Activated T-helper 17 cell treated with anti-CD3 and anti-CD28 coated beads, Interleukin-2, amount 50 U/mL, for 72 hours (primary cell): ENCODE results near the gene PRELID2. TPM values are rescaled to one million over a fixed set of nuclear protein-coding genes. Genes with fewer than 3 reads are reported as not detected.
A peak's percentile ranks its signal among the peaks of the same experiment; 100 is the strongest.
"Not testable (repeated sequence)": the region's sequence is repeated elsewhere in the genome, so short reads cannot be mapped to it uniquely, and the experiment has no call there.

Source experiments
- ATAC-seq: fragments of 150-1000 bp; cut with Tn5 transposase; replicated peaks from 2 replicates; pipeline ENCODE4 v1.10.0; 2021; ENCODE audit warnings: mild to moderate bottlenecking, moderate library complexity
- H3K27ac Mint-ChIP-seq: one replicate; pipeline ENCODE4 v1.8.0; 2022; ENCODE audit warnings: mixed read lengths
- H3K27me3 Mint-ChIP-seq: one replicate; pipeline ENCODE4 v1.8.0; 2022; ENCODE audit warnings: mixed read lengths
- H3K36me3 Mint-ChIP-seq: one replicate; pipeline ENCODE4 v1.8.0; 2022; ENCODE audit warnings: low read depth, mild to moderate bottlenecking, mixed read lengths
- H3K4me1 Mint-ChIP-seq: one replicate; pipeline ENCODE4 v1.8.0; 2022; ENCODE audit warnings: mixed read lengths
- H3K4me3 Mint-ChIP-seq: one replicate; pipeline ENCODE4 v1.8.0; 2022; ENCODE audit warnings: mild to moderate bottlenecking, mixed read lengths
- H3K9me3 Mint-ChIP-seq: one replicate; pipeline ENCODE4 v1.8.0; 2022; ENCODE audit warnings: mixed read lengths
- total RNA-seq, 2 donors: library from RNA; stranded (reverse); gene quantifications; one replicate each; pipeline ENCODE4 v1.2.3, GENCODE V29; 2022

Gene PRELID2
- 10 to 100 TPM in 1 of 2 donors, 1 to 10 TPM in 1; 7.7 to 29.1 TPM for total RNA-seq

- H3K36me3 Mint-ChIP-seq: no peaks in the 10 kb centered on the region
- H3K4me1 Mint-ChIP-seq: peaks cover 11% of the 10 kb centered on the region
- peak; percentile 87 for ATAC-seq
- peak within 1 kb of the TSS; percentile 45 for H3K27ac Mint-ChIP-seq
- H3K9me3 Mint-ChIP-seq: no peaks in the 10 kb centered on the region
- peaks cover 8% of the 10 kb centered on the region for H3K27me3 Mint-ChIP-seq
- peak within 1 kb of the TSS; percentile 77 for H3K4me3 Mint-ChIP-seq
Observed at GRCh38 chr5:145834917-145835847, at the start of gene PRELID2. Gene PRELID2, minus strand, starts transcription at chr5:145835342. Its CDS starts 91 bp downstream, at chr5:145835251.

- no peak for ATAC-seq
- H3K9me3 Mint-ChIP-seq: peaks cover 5% of the 10 kb centered on the region
- H3K4me3 Mint-ChIP-seq: no peak overlapping the region
Observed at GRCh38 chr5:145874765-145875164, 39.6 kb upstream of the PRELID2 start.

DNA sequence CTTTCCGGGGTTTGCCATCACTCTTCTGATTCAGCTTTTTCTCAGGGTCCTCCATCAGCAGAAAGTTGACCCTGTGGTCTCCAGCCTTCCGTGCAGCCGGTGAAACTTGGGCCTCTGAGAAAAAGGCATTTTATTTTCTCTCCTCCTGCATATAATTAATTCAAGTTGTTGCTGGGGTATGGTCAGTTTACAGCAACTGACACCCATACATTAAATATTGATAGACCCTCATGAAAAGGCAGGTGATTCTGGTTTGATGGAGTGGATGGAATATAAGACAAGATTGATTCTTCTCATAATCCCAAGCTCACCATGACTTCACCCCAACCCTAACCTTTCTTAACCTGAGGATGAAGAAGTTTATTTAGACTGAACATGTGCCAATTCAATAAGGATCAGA, 37.8 kb upstream of the PRELID2 start, which contains the start of gene GRXCR2:
GRXCR2 (minus strand) TSS at position 101 of the 400 bp plus-strand sequence; CDS start at position 55, 46 bp downstream.
- no peaks in the 10 kb centered on the region for H3K4me1 Mint-ChIP-seq
- ATAC-seq: no peak
- no peaks in the 10 kb centered on the region for H3K9me3 Mint-ChIP-seq
- peaks cover 21% of the 10 kb centered on the region for H3K27me3 Mint-ChIP-seq
- H3K36me3 Mint-ChIP-seq: no peaks in the 10 kb centered on the region
- no peak within 1 kb of the TSS for H3K27ac Mint-ChIP-seq
- H3K4me3 Mint-ChIP-seq: no peak within 1 kb of the TSS

More at GRCh38 chr5:145874765-145875164, 39.6 kb upstream of the PRELID2 start:
- Mint-ChIP-seq H3K27me3 (peaks cover 22% of the 10 kb centered on the region), H3K4me1 (no peaks in the 10 kb centered on the region), H3K36me3 (no peaks in the 10 kb centered on the region), H3K27ac (no peak overlapping the region)

GRCh38 chr5:145872486-145872885, 37.3 kb upstream of the PRELID2 start:
- Mint-ChIP-seq H3K9me3 (no peaks in the 10 kb centered on the region), H3K4me1 (no peaks in the 10 kb centered on the region), H3K4me3 (no peak overlapping the region), H3K27ac (no peak overlapping the region), H3K27me3 (peaks cover 21% of the 10 kb centered on the region), H3K36me3 (no peaks in the 10 kb centered on the region)
- ATAC-seq: no peak

- Mint-ChIP-seq H3K4me3 (no peak overlapping the region), H3K27me3 (peaks cover 22% of the 10 kb centered on the region), H3K27ac (no peak overlapping the region), H3K36me3 (no peaks in the 10 kb centered on the region), H3K4me1 (no peaks in the 10 kb centered on the region), H3K9me3 (no peaks in the 10 kb centered on the region)
- ATAC-seq: no peak
Observed at GRCh38 chr5:145869753-145870152, 34.6 kb upstream of the PRELID2 start.

- ATAC-seq: no peak
- Mint-ChIP-seq H3K4me3 (no peak overlapping the region), H3K9me3 (no peaks in the 10 kb centered on the region), H3K36me3 (no peaks in the 10 kb centered on the region), H3K27me3 (peaks cover 23% of the 10 kb centered on the region), H3K4me1 (no peaks in the 10 kb centered on the region), H3K27ac (no peak overlapping the region)
Observed at GRCh38 chr5:145867806-145868205, 32.7 kb upstream of the PRELID2 start.

- peaks cover 31% of the 10 kb centered on the region for H3K27me3 Mint-ChIP-seq
- H3K27ac Mint-ChIP-seq, H3K36me3 Mint-ChIP-seq, H3K4me3 Mint-ChIP-seq, H3K9me3 Mint-ChIP-seq, H3K4me1 Mint-ChIP-seq: not testable (repeated sequence)
- ATAC-seq: peak; percentile 44
Observed at GRCh38 chr5:145864432-145864831, 29.3 kb upstream of the PRELID2 start.

GRCh38 chr5:145863003-145863402, 27.9 kb upstream of the PRELID2 start:
- ATAC-seq: no peak
- H3K27me3 Mint-ChIP-seq: peaks cover 31% of the 10 kb centered on the region
- no peak overlapping the region for H3K27ac Mint-ChIP-seq
- no peaks in the 10 kb centered on the region for H3K36me3 Mint-ChIP-seq
- no peak overlapping the region for H3K4me3 Mint-ChIP-seq
- no peaks in the 10 kb centered on the region for H3K4me1 Mint-ChIP-seq
- no peaks in the 10 kb centered on the region for H3K9me3 Mint-ChIP-seq

- Mint-ChIP-seq H3K4me1 (no peaks in the 10 kb centered on the region), H3K9me3 (no peaks in the 10 kb centered on the region), H3K27ac (no peak overlapping the region), H3K36me3 (no peaks in the 10 kb centered on the region), H3K27me3 (peaks cover 27% of the 10 kb centered on the region), H3K4me3 (no peak overlapping the region)
- ATAC-seq: no peak
Observed at GRCh38 chr5:145859897-145860296, 24.8 kb upstream of the PRELID2 start.

GRCh38 chr5:145859453-145859852, 24.3 kb upstream of the PRELID2 start:
- no peaks in the 10 kb centered on the region for H3K4me1 Mint-ChIP-seq
- peaks cover 22% of the 10 kb centered on the region for H3K27me3 Mint-ChIP-seq
- H3K27ac Mint-ChIP-seq: no peak overlapping the region
- H3K9me3 Mint-ChIP-seq: no peaks in the 10 kb centered on the region
- no peaks in the 10 kb centered on the region for H3K36me3 Mint-ChIP-seq
- ATAC-seq: no peak
- no peak overlapping the region for H3K4me3 Mint-ChIP-seq

GRCh38 chr5:145858959-145859358, 23.8 kb upstream of the PRELID2 start:
- H3K27me3 Mint-ChIP-seq: peaks cover 17% of the 10 kb centered on the region
- no peaks in the 10 kb centered on the region for H3K36me3 Mint-ChIP-seq
- H3K4me1 Mint-ChIP-seq: no peaks in the 10 kb centered on the region
- no peak for ATAC-seq
- no peak overlapping the region for H3K4me3 Mint-ChIP-seq
- H3K27ac Mint-ChIP-seq: no peak overlapping the region
- H3K9me3 Mint-ChIP-seq: no peaks in the 10 kb centered on the region

DNA sequence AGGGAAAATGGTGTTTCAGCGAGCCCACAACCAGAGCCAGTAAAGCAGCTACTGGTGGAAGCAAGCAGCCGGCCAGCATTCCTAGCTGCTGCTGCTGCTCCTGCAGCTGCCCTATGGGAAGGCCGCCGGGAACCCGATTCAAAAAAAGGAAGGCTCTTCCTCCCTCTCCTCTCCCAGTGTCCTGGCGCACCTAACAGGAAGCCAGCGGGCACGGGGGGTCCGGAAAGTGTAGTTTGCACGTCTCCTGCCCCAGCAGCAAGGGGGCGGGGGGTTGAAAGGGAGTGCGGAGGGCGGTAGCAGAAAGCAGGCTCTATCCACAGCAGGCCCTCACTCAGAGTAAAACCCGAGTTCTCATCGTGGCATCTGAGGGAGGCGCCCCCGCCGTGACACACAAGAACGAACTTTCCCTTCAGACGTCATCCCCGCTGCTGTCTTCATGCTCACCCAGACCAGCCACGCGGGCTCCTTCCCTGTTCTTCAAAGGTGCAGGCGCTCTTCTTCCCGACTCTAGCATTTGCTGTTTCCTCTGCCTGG, 21.2 kb upstream of the PRELID2 start:
- peaks cover 10% of the 10 kb centered on the region for H3K27me3 Mint-ChIP-seq
- no peak overlapping the region for H3K27ac Mint-ChIP-seq
- no peaks in the 10 kb centered on the region for H3K4me1 Mint-ChIP-seq
- ATAC-seq: peak; percentile 84
- H3K9me3 Mint-ChIP-seq: no peaks in the 10 kb centered on the region
- H3K4me3 Mint-ChIP-seq: no peak overlapping the region
- no peaks in the 10 kb centered on the region for H3K36me3 Mint-ChIP-seq

DNA sequence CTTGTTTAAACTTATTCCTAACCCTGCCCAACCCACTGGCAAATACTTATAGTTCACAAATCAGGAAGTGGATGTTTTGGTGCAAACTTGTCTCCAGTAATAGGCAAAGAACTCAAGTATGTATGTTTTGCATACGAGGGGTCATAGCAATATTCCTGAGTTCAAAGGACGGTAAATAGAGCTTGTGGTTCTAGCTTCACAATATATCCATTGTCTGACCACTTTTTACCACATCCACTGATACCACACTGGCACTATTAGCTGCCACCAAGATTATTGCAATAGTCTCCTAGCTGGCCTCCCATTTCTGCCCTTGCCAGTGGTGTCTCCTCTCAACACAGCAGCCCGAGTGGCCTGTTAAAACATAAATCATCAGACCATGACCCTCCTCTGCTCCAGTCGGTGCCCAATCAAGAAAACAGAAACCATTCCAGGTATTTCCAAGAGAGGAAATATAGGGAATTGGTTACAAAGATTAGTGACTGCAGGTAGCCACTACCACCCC, 20.7 kb upstream of the PRELID2 start:
- no peaks in the 10 kb centered on the region for H3K4me1 Mint-ChIP-seq
- no peaks in the 10 kb centered on the region for H3K36me3 Mint-ChIP-seq
- no peak for ATAC-seq
- H3K27ac Mint-ChIP-seq: no peak overlapping the region
- no peaks in the 10 kb centered on the region for H3K9me3 Mint-ChIP-seq
- no peak overlapping the region for H3K4me3 Mint-ChIP-seq
- peaks cover 4% of the 10 kb centered on the region for H3K27me3 Mint-ChIP-seq

DNA sequence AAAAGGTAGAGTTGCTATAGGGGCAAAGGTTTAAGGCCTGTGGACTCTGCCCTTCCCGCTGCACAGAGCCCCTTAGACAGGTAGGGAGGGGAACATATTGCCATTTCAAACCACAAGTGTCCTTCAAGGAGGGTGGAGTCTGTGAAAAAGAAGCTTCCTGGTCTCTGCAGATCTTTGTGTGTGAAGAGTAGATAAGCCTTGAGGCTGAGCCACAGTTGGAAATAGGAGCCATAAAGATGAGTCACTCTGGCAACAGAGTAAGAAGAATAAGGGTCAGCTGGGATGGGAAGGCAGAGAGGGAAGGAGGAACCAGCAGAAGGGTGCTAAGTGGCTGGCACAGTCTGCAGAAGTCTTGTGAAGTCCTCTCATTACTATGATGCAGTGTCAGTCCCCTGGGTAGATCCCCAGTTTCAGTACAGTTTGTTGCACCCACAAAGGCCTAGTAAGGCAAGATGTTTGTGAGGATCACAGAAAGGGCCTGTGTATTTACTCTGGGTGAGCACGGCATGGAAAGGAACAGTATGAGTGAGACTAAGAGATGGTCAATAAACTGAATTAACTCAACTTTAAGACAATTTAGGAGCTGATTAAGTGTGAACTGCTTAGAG, 19.6 kb upstream of the PRELID2 start:
- Mint-ChIP-seq H3K4me1 (no peaks in the 10 kb centered on the region), H3K27me3 (peaks cover 3% of the 10 kb centered on the region), H3K4me3 (no peak overlapping the region), H3K36me3 (no peaks in the 10 kb centered on the region), H3K27ac (no peak overlapping the region), H3K9me3 (no peaks in the 10 kb centered on the region)
- ATAC-seq: no peak
